ENCODE results near the gene MACROD2.

DNA sequence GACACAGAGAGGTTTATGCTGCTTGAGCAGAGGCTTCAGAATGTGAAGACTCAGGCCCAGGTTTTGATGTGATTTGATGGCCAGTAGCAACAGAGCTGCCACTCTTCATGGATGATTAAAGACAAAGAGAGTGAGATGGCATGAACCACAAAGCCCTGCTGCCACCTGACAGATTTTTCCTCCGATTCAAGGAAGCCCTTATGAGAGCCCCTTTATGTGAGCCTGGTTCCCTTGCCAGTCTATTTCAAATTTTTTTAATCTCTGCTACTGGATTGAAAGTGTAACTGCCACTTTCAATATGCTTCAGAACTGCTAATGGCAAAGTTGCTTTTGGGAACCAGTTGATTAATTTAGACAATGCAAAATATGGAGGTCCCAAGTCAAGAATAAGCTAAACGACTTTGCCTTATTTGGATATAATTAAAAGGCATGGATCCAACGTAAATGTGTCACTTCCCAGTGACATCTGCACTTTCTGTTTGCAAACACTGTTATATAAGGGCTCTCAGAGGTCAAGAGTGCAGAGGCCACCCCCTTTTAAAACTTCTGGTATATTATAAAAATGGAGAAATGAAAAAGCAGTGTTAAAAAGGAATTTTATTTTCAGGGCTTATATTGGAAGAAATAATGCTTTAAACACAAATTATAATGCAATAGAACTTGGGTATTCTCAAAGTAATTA lies 581.0 kb downstream of the MACROD2 start:
- TF ChIP-seq CTCF (IDR thresholded peaks at IDR 0.05) = no peak
- TF ChIP-seq POLR2A (IDR thresholded peaks at IDR 0.05) = no peak
- no peak for TF ChIP-seq POLR2AphosphoS5 (IDR thresholded peaks at IDR 0.05)
